ENCODE measurements around the gene CCIN.
A peak's percentile ranks its signal among the peaks of the same experiment; 100 is the strongest.

The CCIN gene

GRCh38 chr9:36162211-36162738, 6.9 kb upstream of the CCIN start:
- no peak overlapping the region for H3K27ac ChIP-seq
- no peak for TF ChIP-seq ZFX (IDR thresholded peaks at IDR 0.05; ENCODE audit: borderline replicate concordance)
- TF ChIP-seq CTCF (IDR thresholded peaks at IDR 0.05), result no peak

DNA sequence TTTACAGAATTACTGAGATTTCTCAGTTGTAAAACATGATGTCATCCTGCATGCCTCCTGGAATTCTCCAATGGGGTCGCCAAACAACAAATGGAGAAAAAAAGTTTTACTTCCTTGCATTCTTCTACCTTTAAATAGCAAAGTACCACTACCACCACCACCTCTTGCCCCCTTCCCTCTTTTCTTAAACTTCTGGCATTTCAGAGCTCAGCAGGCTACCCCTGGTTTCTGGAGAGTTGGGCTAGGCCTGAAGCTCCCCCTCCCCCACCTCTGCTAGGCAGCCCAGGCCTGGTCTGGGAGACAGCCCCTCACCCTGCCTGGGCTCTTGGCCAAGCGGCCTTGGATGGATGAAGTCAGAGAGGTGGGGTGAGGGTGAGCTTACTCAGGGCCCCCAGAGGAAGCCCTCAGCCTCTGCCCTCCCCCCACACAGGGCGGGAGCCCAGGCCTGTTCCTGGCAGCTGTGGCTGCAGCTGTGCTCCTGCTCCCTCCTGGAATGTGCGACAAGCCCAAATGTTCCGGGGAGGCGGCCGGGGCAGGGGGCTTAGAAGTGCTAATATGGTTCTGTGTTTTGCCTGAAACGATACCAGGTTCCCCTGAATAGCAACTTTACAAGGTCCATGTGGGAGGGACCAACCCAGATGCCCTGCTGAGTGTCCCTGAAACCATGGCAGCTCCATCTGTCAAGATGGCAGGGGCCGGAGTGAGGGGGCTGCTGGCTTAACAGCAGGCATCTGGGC, 6.0 kb upstream of the CCIN start:
- H3K27ac ChIP-seq, result no peak overlapping the region

GRCh38 chr9:36163786-36164170, 5.4 kb upstream of the CCIN start:
- TF ChIP-seq ZFX (IDR thresholded peaks at IDR 0.05; ENCODE audit: borderline replicate concordance), result no peak
- no peak overlapping the region for H3K27ac ChIP-seq

More for the DNA sequence above, 6.0 kb upstream of the CCIN start:
- no peak for TF ChIP-seq ZFX (IDR thresholded peaks at IDR 0.05; ENCODE audit: borderline replicate concordance)
- no peak for TF ChIP-seq CTCF (IDR thresholded peaks at IDR 0.05)

DNA sequence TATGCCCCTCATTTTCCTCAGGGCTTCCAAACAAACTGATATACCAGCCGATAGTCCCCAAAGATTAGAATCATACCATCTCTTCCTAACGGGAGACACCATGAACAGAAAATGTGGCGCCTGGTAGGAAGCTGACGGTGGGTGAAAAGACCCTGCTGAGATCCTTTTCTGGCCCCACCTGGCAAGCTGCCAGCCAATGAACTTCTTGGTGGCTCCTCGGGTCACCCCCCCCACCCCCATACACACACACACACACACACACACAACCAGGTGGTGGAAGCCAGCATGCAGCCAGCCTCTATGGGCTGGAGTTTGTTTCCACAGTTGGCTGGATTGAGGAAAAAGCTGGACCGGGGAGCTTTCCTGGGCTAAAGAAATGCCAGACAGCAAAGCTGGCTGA, 4.8 kb upstream of the CCIN start:
- no peak overlapping the region for H3K27ac ChIP-seq
- TF ChIP-seq ZFX (IDR thresholded peaks at IDR 0.05; ENCODE audit: borderline replicate concordance) (no peak), CTCF (IDR thresholded peaks at IDR 0.05) (no peak)

GRCh38 chr9:36164989-36165388, 4.2 kb upstream of the CCIN start:
- no peak overlapping the region for H3K27ac ChIP-seq
- no peak for TF ChIP-seq CTCF (IDR thresholded peaks at IDR 0.05)

GRCh38 chr9:36165826-36166167, 3.4 kb upstream of the CCIN start:
- TF ChIP-seq CTCF (IDR thresholded peaks at IDR 0.05) (no peak), ZFX (IDR thresholded peaks at IDR 0.05; ENCODE audit: borderline replicate concordance) (no peak)
- H3K27ac ChIP-seq, result no peak overlapping the region

DNA sequence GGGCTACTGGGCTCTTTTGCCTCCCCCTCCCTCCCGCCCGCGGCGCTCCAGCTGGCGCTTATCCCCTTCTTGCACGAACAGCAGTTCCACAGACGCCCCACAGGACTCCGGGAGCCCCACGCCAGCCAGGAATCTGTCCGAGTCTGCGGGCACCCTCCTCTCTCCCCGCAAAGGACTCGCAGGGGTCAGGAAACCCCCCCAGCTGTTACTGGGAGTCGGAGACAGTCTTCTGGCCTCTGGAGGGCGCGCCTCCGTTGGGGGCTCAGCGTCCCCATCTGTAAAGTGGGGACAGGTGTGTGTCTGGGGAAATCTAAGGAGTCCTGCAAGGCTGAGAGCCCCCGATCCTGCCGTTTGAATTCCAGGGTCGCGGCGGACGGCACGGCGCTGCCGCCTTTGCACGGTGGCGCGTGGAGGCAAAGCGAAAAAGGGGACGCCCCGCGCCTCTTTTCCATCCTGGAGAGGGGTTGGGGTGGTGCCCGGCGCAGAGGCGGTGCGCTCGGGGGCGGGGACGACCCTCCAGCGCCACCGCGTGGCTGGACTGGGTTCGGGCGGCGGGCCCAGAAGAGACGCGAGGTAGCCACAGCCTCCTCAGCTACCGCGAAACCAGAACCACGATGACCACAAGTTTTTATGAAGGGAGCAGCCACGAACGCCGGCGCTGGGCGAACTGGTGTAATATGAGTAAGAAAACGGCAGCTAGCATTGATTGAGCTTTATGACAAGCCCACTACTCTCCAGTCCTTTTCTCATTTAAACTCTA, 2.8 kb upstream of the CCIN start:
- TF ChIP-seq ZFX (IDR thresholded peaks at IDR 0.05; ENCODE audit: borderline replicate concordance) (no peak), CTCF (IDR thresholded peaks at IDR 0.05) (peak; percentile 98)
- H3K27ac ChIP-seq, result no peak overlapping the region

All from 22Rv1 (cell line).